Neural progenitor cell (in vitro differentiated cells): ENCODE data around the gene ZMYND8. TPM values are rescaled to one million over a fixed set of nuclear protein-coding genes. Genes with fewer than 3 reads are reported as not detected.
A peak's percentile ranks its signal among the peaks of the same experiment; 100 is the strongest.

ENCODE experiments used
- DNase-seq: peaks from one replicate; pipeline ENCODE4 v3.0.0-alpha.2; 2016; ENCODE audit warnings: low spot score
- H2AFZ ChIP-seq: fragments of 200-600 bp; sonication (generic); replicated peaks from 2 replicates; pipeline ENCODE4 v1.6.1; 2016; ENCODE audit warnings: antibody characterized with exemption
- H3F3A ChIP-seq: fragments of 200-600 bp; sonication (generic); 2 replicates; pipeline ENCODE4 v1.6.1; 2016; ENCODE audit warnings: antibody characterized with exemption, low read depth
- H3K27ac ChIP-seq: fragments of 200-600 bp; sonication (generic); 2 replicates; pipeline ENCODE4 v1.5.1; 2016; ENCODE audit warnings: mild to moderate bottlenecking
- H3K27me3 ChIP-seq: fragments of 200-600 bp; sonication (generic); 2 replicates; pipeline ENCODE4 v1.6.1; 2016; ENCODE audit warnings: mild to moderate bottlenecking, moderate library complexity
- H3K36me3 ChIP-seq: fragments of 200-600 bp; sonication (generic); 2 replicates; pipeline ENCODE4 v1.5.1; 2016
- H3K4me1 ChIP-seq: fragments of 200-600 bp; sonication (generic); 2 replicates; pipeline ENCODE4 v1.6.1; 2016; ENCODE audit warnings: mixed run types
- H3K4me2 ChIP-seq: fragments of 200-600 bp; sonication (generic); 2 replicates; pipeline ENCODE4 v1.6.1; 2016
- H3K4me3 ChIP-seq: fragments of 200-600 bp; sonication (generic); 2 replicates; pipeline ENCODE4 v1.5.1; 2016
- H3K79me2 ChIP-seq: fragments of 200-600 bp; sonication (generic); 2 replicates; pipeline ENCODE4 v1.6.1; 2016; ENCODE audit warnings: low read depth
- H3K9ac ChIP-seq: fragments of 200-600 bp; sonication (generic); 2 replicates; pipeline ENCODE4 v1.6.1; 2016
- H3K9me3 ChIP-seq: fragments of 200-600 bp; sonication (generic); 2 replicates; pipeline ENCODE4 v1.5.1; 2016; ENCODE audit warnings: low read depth
- H4K20me1 ChIP-seq: fragments of 200-600 bp; sonication (generic); 2 replicates; pipeline ENCODE4 v1.6.1; 2016; ENCODE audit warnings: low read depth
- H3K27ac Mint-ChIP-seq: 3 replicates; pipeline ENCODE4 v1.8.0; 2021; ENCODE audit warnings: mixed read lengths
- H3K27me3 Mint-ChIP-seq: 2 replicates; pipeline ENCODE4 v1.8.0; 2022; ENCODE audit warnings: low read depth, mild to moderate bottlenecking, inconsistent platforms, moderate library complexity, mixed read lengths; ENCODE audit not compliant: insufficient read depth
- H3K36me3 Mint-ChIP-seq: 3 replicates; pipeline ENCODE4 v1.8.0; 2021; ENCODE audit warnings: mixed read lengths
- H3K4me1 Mint-ChIP-seq: 3 replicates; pipeline ENCODE4 v1.8.0; 2021; ENCODE audit warnings: mixed read lengths
- H3K4me3 Mint-ChIP-seq: 3 replicates; pipeline ENCODE4 v1.8.0; 2021; ENCODE audit warnings: mild to moderate bottlenecking, moderate library complexity, mixed read lengths
- H3K9me3 Mint-ChIP-seq: 3 replicates; pipeline ENCODE4 v1.8.0; 2020; ENCODE audit warnings: mixed read lengths
- EZH2 ChIP-seq: fragments of 200-600 bp; sonication (generic); IDR thresholded peaks from 2 replicates; pipeline ENCODE4 v1.6.1; 2017; ENCODE audit warnings: antibody characterized with exemption, mild to moderate bottlenecking, moderate library complexity
- EZH2phosphoT487 ChIP-seq: fragments of 200-600 bp; sonication (generic); IDR thresholded peaks from 2 replicates; pipeline ENCODE4 v1.6.1; 2017; ENCODE audit warnings: antibody characterized with exemption
- total RNA-seq: library from RNA; depleted of rRNA; stranded (reverse); fragments of >200 nt; gene quantifications from 2 replicates; pipeline ENCODE4 v1.2.3, GENCODE V29; 2015; ENCODE audit warnings: low replicate concordance
- TF ChIP-seq, protein P1 (sequence below): fragments of 200-600 bp; sonication (generic); IDR thresholded peaks from 2 replicates; pipeline ENCODE4 v1.5.1; 2017; ENCODE audit warnings: antibody characterized with exemption, mild to moderate bottlenecking

The ZMYND8 gene
- total RNA-seq, 1 donor from 2014 or later: 59.4 TPM

DNA sequence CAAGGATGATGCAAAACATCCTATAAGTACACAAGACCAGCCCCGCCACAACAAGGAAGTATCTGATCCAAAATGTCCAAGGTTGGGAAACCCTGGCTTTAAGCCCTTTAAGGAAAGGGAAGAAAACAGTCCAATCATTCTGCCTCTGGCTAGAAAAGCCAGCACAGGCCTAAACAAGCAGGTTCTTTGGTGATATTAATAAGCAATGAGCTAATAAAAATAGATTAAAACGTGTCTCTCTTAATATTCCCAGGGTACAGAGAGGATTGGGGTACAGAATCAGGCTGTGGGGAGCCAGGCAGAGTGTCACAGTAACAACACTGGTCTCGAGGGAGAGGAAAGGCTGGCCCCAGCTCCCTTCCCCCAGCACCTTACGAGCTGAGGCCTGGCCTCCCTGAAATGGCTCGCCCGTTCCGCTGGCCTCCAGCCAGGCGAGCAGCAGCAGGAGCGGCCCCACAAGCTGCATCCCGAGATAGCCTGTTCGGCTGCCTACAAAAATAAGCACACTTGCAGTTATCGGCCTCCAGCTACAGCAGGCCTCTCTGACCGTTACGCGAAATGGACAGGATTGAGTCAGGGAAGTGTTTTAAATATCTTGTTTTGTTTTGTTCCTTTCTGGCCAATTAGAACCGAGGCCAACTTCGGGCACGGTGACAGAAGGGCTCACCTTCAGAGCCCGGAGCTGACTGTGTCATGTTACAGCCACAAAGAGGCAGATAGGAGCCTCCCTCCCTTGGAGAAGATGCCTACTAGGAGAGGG lies 4.0 kb upstream of the ZMYND8 start:
- peaks cover 8% of the 10 kb centered on the region for H3K27me3 Mint-ChIP-seq
- Histone ChIP-seq H3K4me3 (peak overlapping the region; percentile 43), H3K4me1 (peaks cover 70% of the 10 kb centered on the region), H3K4me2 (peak overlapping the region; percentile 79), H3K27ac (peak overlapping the region; percentile 98), H3K27me3 (no peaks in the 10 kb centered on the region), H3K9ac (peak overlapping the region; percentile 23), H4K20me1 (no peaks in the 10 kb centered on the region), H3F3A (peaks cover 80% of the 10 kb centered on the region), H3K9me3 (no peaks in the 10 kb centered on the region), H3K36me3 (no peaks in the 10 kb centered on the region), H2AFZ (no peak overlapping the region), H3K79me2 (peaks cover 87% of the 10 kb centered on the region)
- no peaks in the 10 kb centered on the region for H3K9me3 Mint-ChIP-seq
- peaks cover 68% of the 10 kb centered on the region for H3K4me1 Mint-ChIP-seq
- no peaks in the 10 kb centered on the region for H3K36me3 Mint-ChIP-seq
- H3K4me3 Mint-ChIP-seq: peak overlapping the region; percentile 77
- no peak overlapping the region for H3K27ac Mint-ChIP-seq
- DNase-seq: peak; percentile 94
- no peak for TF ChIP-seq EZH2
- TF ChIP-seq, protein P1, sequence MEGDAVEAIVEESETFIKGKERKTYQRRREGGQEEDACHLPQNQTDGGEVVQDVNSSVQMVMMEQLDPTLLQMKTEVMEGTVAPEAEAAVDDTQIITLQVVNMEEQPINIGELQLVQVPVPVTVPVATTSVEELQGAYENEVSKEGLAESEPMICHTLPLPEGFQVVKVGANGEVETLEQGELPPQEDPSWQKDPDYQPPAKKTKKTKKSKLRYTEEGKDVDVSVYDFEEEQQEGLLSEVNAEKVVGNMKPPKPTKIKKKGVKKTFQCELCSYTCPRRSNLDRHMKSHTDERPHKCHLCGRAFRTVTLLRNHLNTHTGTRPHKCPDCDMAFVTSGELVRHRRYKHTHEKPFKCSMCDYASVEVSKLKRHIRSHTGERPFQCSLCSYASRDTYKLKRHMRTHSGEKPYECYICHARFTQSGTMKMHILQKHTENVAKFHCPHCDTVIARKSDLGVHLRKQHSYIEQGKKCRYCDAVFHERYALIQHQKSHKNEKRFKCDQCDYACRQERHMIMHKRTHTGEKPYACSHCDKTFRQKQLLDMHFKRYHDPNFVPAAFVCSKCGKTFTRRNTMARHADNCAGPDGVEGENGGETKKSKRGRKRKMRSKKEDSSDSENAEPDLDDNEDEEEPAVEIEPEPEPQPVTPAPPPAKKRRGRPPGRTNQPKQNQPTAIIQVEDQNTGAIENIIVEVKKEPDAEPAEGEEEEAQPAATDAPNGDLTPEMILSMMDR: no peak

DNA sequence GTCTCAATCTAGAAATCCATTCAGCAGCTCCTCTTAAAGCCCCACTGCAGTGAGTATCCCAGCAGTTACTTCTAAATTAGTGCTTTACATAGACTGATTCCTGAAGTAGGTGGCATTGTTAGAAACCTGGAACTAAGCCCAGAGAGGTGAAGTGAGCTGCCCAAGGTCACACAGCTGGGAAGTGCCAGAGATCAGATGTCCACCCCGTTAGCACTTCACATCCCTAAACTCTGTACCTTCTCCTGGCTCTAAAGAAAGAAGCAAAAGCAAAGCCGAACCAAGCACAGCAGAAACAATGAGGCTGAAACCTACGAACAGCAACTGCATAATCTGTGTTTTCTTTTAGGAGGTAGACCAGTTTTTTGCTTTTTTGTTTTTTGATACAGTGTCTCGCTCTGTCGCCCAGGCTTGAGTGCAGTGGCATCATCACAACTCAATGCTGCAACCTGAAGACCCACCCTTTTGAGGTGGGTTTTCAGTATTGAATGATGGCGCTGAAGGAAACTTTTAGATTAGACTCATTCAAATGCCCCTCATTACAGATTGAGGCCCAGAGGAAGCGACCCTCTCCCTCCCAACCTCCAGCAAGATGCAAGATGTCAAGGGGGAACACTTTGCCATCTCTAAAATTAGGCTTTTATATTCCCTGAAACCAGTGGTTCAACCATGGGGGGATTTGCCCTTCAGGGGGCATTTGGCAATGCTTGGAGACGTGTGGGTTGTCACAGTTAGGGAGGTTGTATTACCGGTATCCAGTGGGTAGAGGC lies 3.2 kb upstream of the ZMYND8 start:
- Mint-ChIP-seq H3K27ac (no peak overlapping the region), H3K4me3 (peak overlapping the region; percentile 77), H3K27me3 (peaks cover 8% of the 10 kb centered on the region), H3K36me3 (no peaks in the 10 kb centered on the region), H3K9me3 (no peaks in the 10 kb centered on the region), H3K4me1 (peaks cover 68% of the 10 kb centered on the region)
- H3K36me3 ChIP-seq: no peaks in the 10 kb centered on the region
- H3K79me2 ChIP-seq: peaks cover 87% of the 10 kb centered on the region
- H2AFZ ChIP-seq: no peak overlapping the region
- H3K9ac ChIP-seq: no peak overlapping the region
- peaks cover 77% of the 10 kb centered on the region for H3K4me1 ChIP-seq
- H3K27me3 ChIP-seq: no peaks in the 10 kb centered on the region
- TF ChIP-seq EZH2 (no peak), EZH2phosphoT487 (no peak)
- TF ChIP-seq, protein P1: no peak
- H4K20me1 ChIP-seq: no peaks in the 10 kb centered on the region
- no peak for DNase-seq
- H3F3A ChIP-seq: peaks cover 77% of the 10 kb centered on the region
- H3K9me3 ChIP-seq: no peaks in the 10 kb centered on the region
- H3K27ac ChIP-seq: peak overlapping the region; percentile 98
- peak overlapping the region; percentile 43 for H3K4me3 ChIP-seq
- peak overlapping the region; percentile 79 for H3K4me2 ChIP-seq

DNA sequence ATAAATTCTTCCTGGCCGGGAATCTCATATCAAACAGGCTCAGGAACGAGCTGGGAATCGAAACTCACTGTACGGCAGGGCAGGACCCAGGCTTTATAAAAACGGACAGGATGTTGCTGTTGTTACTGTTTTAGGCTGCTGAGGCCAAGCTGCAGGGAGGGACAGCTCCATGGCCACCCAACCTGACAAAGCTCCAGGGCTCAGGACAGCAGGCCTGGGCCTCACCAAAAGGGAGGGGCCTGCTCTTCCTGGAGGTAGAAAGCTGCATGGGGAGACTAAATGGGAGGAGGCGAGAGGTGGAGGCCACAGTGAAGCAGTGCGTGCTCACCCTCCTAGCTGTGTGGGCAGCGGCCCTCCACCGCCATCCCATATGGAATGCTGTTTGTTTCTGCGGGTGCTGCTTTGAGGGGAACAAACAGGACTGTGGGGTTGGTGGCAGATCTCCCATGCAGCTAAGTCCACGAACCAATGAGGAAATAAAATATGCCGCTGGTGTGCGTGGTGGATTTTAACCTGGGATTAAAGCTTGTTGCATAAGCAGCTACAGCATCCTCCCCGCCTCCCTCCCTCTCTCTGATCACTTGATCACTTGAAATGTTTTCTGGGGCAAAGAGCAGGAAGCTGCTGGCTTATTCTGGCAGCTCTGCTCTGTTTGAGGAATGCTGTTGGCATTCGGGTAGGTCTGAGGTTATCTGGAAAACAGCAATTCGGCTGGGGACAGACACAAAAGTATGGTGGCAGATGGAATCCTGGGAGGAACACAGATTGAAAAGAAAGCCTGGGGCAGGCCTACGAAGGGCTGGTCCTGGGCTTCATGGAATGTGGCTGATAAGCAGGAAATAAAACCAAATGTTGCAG lies 2.4 kb upstream of the ZMYND8 start:
- Histone ChIP-seq H2AFZ (no peak overlapping the region), H3K9me3 (no peaks in the 10 kb centered on the region), H3K4me2 (peak overlapping the region; percentile 79), H3K9ac (no peak overlapping the region), H3K4me1 (peaks cover 86% of the 10 kb centered on the region), H4K20me1 (no peaks in the 10 kb centered on the region), H3K79me2 (peaks cover 87% of the 10 kb centered on the region), H3K27me3 (no peaks in the 10 kb centered on the region), H3K4me3 (no peak overlapping the region), H3K27ac (peak overlapping the region; percentile 98), H3F3A (peaks cover 85% of the 10 kb centered on the region), H3K36me3 (no peaks in the 10 kb centered on the region)
- TF ChIP-seq EZH2phosphoT487 (no peak), EZH2 (no peak)
- TF ChIP-seq, protein P1: no peak
- Mint-ChIP-seq H3K4me3 (peak overlapping the region; percentile 77), H3K27ac (no peak overlapping the region), H3K4me1 (peaks cover 68% of the 10 kb centered on the region), H3K9me3 (no peaks in the 10 kb centered on the region), H3K36me3 (no peaks in the 10 kb centered on the region), H3K27me3 (peaks cover 8% of the 10 kb centered on the region)
- DNase-seq: peak; percentile 85
